ENCODE results near the gene BPIFB4.
"Not testable (repeated sequence)": the region's sequence is repeated elsewhere in the genome, so short reads cannot be mapped to it uniquely, and the experiment has no call there.

Gene BPIFB4

GRCh38 chr20:33079259-33079658, at the start of gene BPIFB4:
Gene BPIFB4, plus strand, starts transcription at chr20:33079643. Its CDS starts 1,884 bp downstream, at chr20:33081527.
- DNase-seq: no peak

DNA sequence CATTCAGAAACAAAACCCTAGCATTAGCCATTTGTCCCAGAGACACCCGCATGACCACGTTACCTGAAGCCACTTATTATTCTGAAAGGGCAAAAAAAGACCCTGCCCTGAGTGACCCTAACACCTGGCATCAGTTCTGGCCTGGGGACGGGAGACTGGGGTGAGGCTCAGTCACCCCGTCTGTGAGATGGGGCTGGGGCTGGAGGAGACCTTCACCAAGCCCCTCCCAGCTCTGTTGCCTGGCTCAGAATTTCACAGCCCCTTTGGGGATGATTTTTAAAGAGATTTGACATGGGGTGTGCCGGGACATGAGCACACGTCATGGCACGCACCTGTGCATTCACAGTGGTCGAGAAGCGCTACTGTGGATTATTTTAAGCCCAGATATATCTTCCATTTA, 49.4 kb upstream of the BPIFB4 start:
- DNase-seq: no peak

DNA sequence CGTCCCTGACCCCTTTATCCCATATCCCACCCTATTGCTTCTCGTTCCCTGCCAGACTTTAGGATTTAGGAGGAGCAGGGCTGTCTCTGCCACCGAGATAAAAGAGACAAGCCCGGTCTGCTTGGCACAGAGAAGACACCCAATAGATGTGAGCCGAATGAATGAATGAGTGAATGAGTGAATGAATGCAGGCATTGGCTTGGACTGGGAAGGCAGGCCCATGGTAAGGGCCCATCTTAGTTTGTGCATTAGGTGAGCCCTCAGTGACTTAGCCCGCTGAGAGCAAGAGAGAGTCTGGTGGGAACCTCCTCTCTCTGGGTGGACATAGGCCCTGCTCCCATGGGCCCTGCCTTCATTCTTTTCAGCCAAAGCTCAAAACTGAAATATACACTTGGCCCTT, 48.9 kb upstream of the BPIFB4 start:
- no peak for DNase-seq

DNA sequence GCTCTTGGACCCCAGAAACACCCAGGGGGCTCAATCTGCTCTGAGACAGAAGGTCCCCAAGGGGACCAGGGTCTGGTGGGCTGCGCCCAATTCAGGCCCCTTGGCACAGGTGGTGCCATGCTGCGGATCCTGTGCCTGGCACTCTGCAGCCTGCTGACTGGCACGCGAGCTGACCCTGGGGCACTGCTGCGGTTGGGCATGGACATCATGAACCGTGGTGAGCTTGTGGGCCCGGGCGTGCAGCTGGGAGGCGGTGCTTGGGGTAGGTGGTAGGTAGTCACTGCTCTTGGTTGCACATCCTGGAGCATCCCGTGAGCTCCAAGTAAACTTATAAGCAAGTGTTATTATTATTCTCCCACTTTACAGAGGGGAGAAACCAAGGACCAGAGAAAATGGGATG, 47.9 kb upstream of the BPIFB4 start, which contains the start of gene BPIFB6:
Gene BPIFB6 (plus strand): TSS at position 118 of the 400 bp plus-strand sequence. CDS start 0 bp downstream, at position 118.
- no peak for DNase-seq

DNA sequence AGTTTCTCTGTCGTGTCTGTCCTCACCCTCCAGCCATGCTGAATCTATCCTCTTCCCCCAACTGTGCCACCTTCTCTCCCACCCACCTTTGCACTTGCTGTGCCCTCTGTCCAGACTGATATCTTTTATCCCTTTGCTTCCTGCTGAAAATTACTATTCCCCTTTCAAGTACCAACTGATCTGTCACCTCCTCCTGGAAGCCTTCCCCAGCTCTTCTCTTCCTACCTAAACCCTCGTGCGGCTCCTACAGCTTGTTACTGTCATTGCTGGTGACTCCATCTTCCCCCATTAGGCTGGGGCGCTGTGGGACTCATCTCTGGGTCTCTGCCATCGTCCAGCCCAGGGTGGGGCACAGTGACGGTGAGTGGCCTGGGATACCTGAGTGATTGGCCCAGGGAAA, 46.9 kb upstream of the BPIFB4 start:
- no peak for DNase-seq

- DNase-seq: no peak
Observed at GRCh38 chr20:33033381-33033780, 46.1 kb upstream of the BPIFB4 start.

DNA sequence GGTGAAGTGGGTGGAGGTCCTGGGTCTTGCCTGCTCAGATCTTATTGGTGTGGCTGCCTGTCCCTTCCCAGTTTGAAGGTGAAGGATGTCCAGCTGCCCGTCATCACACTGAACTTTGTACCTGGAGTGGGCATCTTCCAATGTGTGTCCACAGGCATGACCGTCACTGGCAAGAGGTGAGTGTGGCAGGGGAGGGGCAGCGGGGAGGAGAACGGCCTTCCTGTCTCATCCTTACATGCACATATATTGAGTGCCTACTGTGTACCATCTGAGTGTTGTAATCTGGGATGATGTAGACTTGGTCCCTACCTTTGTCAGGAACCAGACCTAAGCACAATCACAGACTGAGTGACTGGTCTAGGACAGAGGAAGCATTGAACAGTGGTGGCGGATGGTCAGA, 45.3 kb upstream of the BPIFB4 start:
- DNase-seq: no peak

DNA sequence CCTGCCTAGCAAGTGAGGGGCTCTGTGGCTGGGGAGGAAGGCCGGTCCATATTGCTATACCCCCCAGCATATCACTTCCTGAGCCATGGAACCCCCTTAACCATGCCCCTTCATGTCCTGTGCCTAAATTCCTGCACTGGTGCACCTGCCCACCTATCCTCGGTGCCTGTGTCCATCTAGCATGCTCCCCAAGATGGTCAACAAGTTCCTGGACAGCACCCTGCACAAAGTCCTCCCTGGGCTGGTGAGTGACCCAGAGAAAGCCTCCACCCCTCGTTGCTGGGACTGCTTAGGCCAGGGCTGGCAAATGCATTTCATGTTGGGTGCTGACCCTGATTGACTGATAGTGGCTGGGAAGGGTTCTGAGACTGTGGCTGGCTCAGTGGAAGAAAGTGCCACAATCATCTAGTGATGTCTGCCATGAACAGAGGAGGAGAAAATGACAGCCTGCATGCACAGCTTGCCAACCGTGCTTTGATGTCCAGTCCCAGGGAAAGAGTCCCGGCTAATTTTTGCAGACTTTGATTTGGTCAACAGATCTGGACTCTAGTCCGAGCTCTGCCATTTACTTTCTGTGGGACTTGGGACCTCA, 44.4 kb upstream of the BPIFB4 start:
- DNase-seq: no peak

- no peak for DNase-seq
Observed at GRCh38 chr20:33037456-33037855, 42.0 kb upstream of the BPIFB4 start.

DNA sequence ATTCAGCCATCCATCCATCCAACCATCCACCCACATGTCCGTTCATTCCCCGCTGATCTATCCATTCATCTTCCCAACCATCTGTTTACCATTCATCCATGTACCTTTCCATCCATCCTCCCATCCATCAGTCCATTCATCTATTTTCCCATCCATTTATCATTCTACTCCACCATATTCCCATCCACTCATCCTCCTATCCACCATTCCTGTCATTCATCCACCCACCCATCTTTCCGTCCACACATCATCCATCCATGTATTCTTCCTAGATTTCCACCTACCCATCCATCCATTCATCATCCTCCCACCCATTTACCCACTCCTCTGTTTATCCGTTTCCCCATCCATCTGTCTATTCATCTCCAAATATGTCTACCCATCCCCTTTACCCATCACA, 41.2 kb upstream of the BPIFB4 start:
- DNase-seq: no peak

DNA sequence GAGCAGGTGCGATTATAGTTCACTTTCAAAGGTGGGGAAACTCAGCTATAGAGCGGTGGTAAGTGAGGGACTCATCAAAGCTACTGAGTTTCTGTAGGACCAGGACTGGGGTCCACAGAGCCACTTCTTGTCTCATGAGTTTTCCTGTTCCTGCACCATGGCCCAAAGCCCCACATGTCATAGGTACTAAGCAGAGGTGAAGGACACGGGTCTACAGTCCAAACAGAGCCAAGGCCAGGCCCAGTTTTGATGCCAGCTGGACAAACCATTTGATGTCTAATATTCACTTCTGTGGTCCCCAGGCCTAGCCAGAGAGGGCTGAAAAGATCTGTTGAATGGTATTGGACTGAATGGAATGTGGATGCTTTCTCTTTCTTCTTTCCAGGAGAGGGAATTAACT, 37.0 kb upstream of the BPIFB4 start:
- DNase-seq: no peak

DNA sequence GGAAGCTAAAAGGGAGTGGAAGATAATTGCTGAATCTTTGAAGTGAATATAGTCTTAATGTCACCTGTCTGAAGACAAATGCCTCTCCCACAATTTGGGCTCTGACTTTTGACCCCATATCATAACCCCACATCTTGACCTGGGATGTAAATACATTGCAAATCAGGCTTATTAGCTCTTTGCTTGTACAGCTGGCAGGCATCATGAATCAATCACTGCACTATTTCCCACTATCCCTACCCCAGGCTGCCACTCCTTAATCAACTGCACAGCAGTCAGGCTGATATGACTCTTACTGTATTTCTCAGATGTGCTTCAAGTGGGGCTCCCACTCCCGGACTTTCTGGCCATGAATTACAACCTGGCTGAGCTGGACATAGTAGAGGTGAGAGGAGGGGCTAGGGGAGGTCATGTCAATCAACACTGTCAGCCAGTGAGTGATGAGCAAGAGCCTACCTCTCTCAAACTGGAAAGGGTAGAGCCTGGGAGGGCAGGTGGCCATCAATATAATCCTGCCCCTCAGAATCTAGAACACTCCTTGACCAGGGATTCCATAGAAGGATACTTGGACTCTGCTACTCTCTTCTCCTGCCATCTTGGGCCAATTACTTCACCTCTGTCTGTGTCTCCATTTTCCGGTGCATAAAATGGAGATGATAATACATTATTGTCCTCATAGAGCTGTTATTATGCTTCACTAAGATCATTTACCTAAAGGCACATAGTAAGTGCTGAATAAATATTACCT, 36.3 kb upstream of the BPIFB4 start:
- no peak for DNase-seq

- no peak for DNase-seq
Observed at GRCh38 chr20:33043731-33044181, 35.7 kb upstream of the BPIFB4 start.

GRCh38 chr20:33045129-33045721, 34.2 kb upstream of the BPIFB4 start:
- DNase-seq: not testable (repeated sequence)

- no peak for DNase-seq
Observed at GRCh38 chr20:33046412-33046811, 33.0 kb upstream of the BPIFB4 start.

DNA sequence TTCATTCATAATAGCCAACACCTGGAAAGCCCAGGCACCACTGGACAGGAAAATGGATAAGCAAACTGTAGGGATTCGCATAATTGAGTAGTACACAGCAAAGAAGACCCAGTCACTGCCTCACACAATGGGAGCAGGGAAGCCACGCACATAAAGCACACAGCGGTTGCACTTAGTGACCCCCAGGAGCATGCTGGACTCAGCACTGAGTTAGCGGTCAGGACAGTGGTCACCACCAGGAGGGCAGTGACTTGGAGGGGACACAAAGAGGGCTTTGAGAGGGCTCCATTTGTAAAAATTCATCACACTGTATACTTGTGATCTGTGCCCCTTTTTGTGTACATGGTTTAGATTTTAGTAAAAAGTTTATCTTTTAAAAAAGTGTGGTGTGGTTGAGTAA, 28.1 kb upstream of the BPIFB4 start:
- DNase-seq: no peak

DNA sequence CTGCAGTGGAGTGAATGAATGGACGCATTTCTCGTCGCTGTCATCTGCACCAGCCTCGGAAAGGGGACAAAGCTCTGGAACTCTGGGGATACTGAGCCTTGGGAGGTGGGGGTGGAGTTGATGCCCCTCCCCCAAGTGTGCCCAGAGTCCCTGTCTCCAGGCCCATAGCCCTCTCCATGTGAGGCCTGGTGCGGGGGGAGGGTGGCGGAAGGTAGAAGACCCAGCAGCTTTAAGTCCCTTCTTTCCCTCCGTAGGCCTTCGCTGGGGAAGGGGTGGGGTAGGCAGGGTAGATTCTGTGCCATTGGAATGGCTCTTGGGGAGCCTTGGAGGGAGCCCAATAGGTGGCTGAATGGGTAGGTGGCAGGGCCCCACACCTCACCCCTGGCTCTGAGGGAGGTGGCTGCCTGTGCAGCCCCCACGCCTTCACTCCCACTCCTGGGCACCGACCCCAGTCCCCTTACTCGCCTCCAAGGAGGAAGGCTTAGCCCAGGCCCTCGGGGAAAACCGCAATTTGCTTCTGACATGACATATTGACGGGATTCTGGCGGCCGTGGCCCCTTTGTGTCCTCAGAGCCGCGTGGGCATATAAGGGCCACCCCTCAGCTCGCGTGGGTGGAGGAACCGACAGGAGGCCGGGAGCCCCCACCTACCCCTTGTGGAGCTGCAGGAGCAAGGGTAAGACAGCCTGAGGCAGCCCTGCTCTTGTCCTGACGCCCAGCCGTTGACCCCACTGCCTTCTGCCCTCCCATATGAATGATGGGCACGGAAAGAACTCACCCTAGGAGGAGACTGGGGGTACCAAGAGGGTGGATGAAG, 25.9 kb upstream of the BPIFB4 start, which contains the start of gene BPIFB3:
Gene BPIFB3 (plus strand): TSS at position 613 of the 816 bp plus-strand sequence. CDS start 1,533 bp downstream, outside the sequence.
- DNase-seq: no peak

DNA sequence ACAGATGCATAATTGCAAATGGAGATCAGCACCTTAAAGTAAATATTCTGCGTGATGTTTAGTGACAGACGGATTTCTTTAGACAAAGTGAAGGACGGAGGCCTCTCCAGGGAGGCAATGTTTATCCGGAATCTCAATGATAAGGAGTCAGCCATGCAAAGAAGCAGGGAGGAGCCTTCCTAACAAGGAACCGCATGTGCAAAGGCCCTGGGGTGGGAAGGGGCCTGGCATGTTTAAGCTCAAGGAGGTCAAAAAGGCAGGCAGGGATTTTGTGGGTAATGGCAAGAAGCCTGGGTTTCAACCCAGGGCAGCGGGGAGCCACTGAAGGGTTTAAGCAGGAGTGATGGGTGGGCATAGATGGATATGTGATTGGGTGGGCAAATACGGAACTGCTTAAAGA, 25.1 kb upstream of the BPIFB4 start:
- no peak for DNase-seq

GRCh38 chr20:33054791-33055190, 24.7 kb upstream of the BPIFB4 start:
- no peak for DNase-seq

GRCh38 chr20:33059136-33059535, 20.3 kb upstream of the BPIFB4 start:
- no peak for DNase-seq

- no peak for DNase-seq
Observed at GRCh38 chr20:33059741-33060390, 19.6 kb upstream of the BPIFB4 start.

GRCh38 chr20:33061658-33062028, 17.8 kb upstream of the BPIFB4 start:
- DNase-seq: no peak
